Measurements from ENCODE around the gene NOL11. TPM values are rescaled to one million over a fixed set of nuclear protein-coding genes. Genes with fewer than 3 reads are reported as not detected.

NOL11 gene
- total and polyA plus RNA-seq, 2 of the 4 experiments (the other 2 are of a cell fraction), result 26.2 to 58.3 TPM

DNA sequence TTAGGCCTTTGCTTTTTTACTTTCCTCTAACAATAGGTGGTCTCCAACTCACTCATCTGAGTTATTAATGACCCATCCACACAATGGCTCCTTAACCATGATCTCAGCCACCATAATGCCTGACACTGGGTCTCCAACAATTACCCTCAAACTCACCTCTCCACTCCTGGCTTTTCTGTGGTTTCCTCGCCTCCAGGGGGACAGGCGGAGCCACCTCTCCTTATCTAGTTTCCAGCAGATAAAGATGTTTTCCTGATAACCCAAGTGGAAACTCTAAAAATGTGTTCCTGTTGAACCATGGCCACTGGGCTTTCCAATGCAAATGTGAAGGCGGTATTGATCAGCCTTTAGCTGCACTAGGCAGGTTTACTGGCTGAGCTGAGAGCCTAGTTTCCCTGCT lies 9.4 kb upstream of the NOL11 start:
- DNase-seq (no peak), ATAC-seq (ENCODE audit: low read depth) (no peak)
- in situ Hi-C loops (cut with MboI; ENCODE audit: low sequenced_read_pairs) (no loop called here), intact Hi-C loops (cut with micrococcal nuclease) (no loop called here), dilution Hi-C loops (cut with HindIII; ENCODE audit: low sequenced_read_pairs, unreplicated experiment) (no loop called here)
- H2BK20ac ChIP-seq (ENCODE audit: low read depth, low read length), result no peak overlapping the region
- no peaks in the 10 kb centered on the region; the same call in 1 of the 2 replicates for H3K27me3 ChIP-seq (ENCODE audit: control insufficient read depth, insufficient read depth, low read length)
- no peak overlapping the region for H3K4me3 ChIP-seq (ENCODE audit: insufficient read depth, low read depth, low read length)
- no peak overlapping the region for H2AK9ac ChIP-seq (replicated peaks; ENCODE audit: low read depth, low read length, poor library complexity)
- H3K14ac ChIP-seq (replicated peaks; ENCODE audit: low read depth, low read length), result no peak overlapping the region
- no peaks in the 10 kb centered on the region for H3K4me1 ChIP-seq (ENCODE audit: control insufficient read depth, insufficient read depth, low read length)
- H4K91ac ChIP-seq (ENCODE audit: insufficient read depth, low read depth, low read length), result no peak overlapping the region
- H2AFZ ChIP-seq (replicated peaks; ENCODE audit: low read length, poor library complexity), result no peak overlapping the region
- no peak overlapping the region for H3K4me2 ChIP-seq (ENCODE audit: low read depth, low read length)
- no peak overlapping the region for H3K18ac ChIP-seq (ENCODE audit: low read depth, low read length)
- ChIA-PET CTCF (no interaction called here), POLR2A (ENCODE audit: unreplicated experiment) (no interaction called here)
- TF ChIP-seq SMC3 (IDR thresholded peaks at IDR 0.05; ENCODE audit: low read depth, low read length) (no peak), RFX5 (IDR thresholded peaks at IDR 0.05; ENCODE audit: low read depth, low read length) (no peak), CEBPB (IDR thresholded peaks at IDR 0.05; ENCODE audit: low read depth, low read length) (no peak), MAFK (IDR thresholded peaks at IDR 0.05; ENCODE audit: low read depth, low read length) (no peak), NFE2L2 (IDR thresholded peaks at IDR 0.05; ENCODE audit: low read depth, low read length) (no peak), CHD1 (IDR thresholded peaks at IDR 0.05; ENCODE audit: low read depth, low read length) (no peak), FOS (IDR thresholded peaks at IDR 0.05; ENCODE audit: low read depth, low read length) (no peak), RAD21 (IDR thresholded peaks at IDR 0.05; ENCODE audit: low read length) (no peak), BHLHE40 (IDR thresholded peaks at IDR 0.05; ENCODE audit: low read depth, low read length) (no peak)
- TF ChIP-seq, protein P1, sequence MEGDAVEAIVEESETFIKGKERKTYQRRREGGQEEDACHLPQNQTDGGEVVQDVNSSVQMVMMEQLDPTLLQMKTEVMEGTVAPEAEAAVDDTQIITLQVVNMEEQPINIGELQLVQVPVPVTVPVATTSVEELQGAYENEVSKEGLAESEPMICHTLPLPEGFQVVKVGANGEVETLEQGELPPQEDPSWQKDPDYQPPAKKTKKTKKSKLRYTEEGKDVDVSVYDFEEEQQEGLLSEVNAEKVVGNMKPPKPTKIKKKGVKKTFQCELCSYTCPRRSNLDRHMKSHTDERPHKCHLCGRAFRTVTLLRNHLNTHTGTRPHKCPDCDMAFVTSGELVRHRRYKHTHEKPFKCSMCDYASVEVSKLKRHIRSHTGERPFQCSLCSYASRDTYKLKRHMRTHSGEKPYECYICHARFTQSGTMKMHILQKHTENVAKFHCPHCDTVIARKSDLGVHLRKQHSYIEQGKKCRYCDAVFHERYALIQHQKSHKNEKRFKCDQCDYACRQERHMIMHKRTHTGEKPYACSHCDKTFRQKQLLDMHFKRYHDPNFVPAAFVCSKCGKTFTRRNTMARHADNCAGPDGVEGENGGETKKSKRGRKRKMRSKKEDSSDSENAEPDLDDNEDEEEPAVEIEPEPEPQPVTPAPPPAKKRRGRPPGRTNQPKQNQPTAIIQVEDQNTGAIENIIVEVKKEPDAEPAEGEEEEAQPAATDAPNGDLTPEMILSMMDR (conservative IDR thresholded peaks at IDR 0.05; ENCODE audit: low read depth, low read length), result no peak
- TF ChIP-seq, protein P2, sequence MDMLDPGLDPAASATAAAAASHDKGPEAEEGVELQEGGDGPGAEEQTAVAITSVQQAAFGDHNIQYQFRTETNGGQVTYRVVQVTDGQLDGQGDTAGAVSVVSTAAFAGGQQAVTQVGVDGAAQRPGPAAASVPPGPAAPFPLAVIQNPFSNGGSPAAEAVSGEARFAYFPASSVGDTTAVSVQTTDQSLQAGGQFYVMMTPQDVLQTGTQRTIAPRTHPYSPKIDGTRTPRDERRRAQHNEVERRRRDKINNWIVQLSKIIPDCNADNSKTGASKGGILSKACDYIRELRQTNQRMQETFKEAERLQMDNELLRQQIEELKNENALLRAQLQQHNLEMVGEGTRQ (IDR thresholded peaks at IDR 0.05; ENCODE audit: low read depth, low read length), result no peak
- no TSS peak for BruUV-seq (replicated peaks)
- H3K36me3 ChIP-seq (ENCODE audit: control insufficient read depth, insufficient read depth, low read length), result no peaks in the 10 kb centered on the region
- no peak overlapping the region for H2AK5ac ChIP-seq (ENCODE audit: low read depth, low read length)
- no peak overlapping the region for H2BK5ac ChIP-seq (ENCODE audit: low read depth, low read length, poor library complexity, severe bottlenecking)
- H3K56ac ChIP-seq (ENCODE audit: extremely low read depth, insufficient read depth, low read length), result no peak overlapping the region
- H4K5ac ChIP-seq (ENCODE audit: low read depth, low read length), result no peak overlapping the region
- no peak overlapping the region for H3K4ac ChIP-seq (ENCODE audit: low read depth, low read length)
- no peaks in the 10 kb centered on the region for H4K20me1 ChIP-seq (ENCODE audit: insufficient read depth, low read length)
- no peak overlapping the region for H3K23ac ChIP-seq (ENCODE audit: low read depth, low read length)
- no peaks in the 10 kb centered on the region for H3K9me3 ChIP-seq (ENCODE audit: control insufficient read depth, insufficient read depth, low read length)
- H3K9ac ChIP-seq (ENCODE audit: low read depth, low read length), result no peak overlapping the region
- H4K8ac ChIP-seq (ENCODE audit: low read depth in 2 of 2, low read length in 2 of 2), result no peak overlapping the region
- no peak overlapping the region for H2BK120ac ChIP-seq (ENCODE audit: low read depth, low read length)
- H3K79me1 ChIP-seq (ENCODE audit: low read depth in 1 of 2, low read length in 2 of 2), result no peaks in the 10 kb centered on the region
- H3K27ac ChIP-seq (ENCODE audit: insufficient read depth, low read length), result no peak overlapping the region
- no peak overlapping the region for H2BK15ac ChIP-seq (ENCODE audit: low read depth, low read length)
- H3K9me1 ChIP-seq (ENCODE audit: insufficient read depth, low read length), result no peaks in the 10 kb centered on the region
- WGBS, 2 experiments (ENCODE audit: extremely low coverage in 2 of 2, insufficient read length in 1 of 2), result 57% methylated on average over 1 of the region's 3 CpGs; no CpG with 5 or more reads in 1 of the 2 experiments
